ENCODE data around the gene KCNN3.
"Not testable (repeated sequence)": the region's sequence is repeated elsewhere in the genome, so short reads cannot be mapped to it uniquely, and the experiment has no call there.

Gene KCNN3

DNA sequence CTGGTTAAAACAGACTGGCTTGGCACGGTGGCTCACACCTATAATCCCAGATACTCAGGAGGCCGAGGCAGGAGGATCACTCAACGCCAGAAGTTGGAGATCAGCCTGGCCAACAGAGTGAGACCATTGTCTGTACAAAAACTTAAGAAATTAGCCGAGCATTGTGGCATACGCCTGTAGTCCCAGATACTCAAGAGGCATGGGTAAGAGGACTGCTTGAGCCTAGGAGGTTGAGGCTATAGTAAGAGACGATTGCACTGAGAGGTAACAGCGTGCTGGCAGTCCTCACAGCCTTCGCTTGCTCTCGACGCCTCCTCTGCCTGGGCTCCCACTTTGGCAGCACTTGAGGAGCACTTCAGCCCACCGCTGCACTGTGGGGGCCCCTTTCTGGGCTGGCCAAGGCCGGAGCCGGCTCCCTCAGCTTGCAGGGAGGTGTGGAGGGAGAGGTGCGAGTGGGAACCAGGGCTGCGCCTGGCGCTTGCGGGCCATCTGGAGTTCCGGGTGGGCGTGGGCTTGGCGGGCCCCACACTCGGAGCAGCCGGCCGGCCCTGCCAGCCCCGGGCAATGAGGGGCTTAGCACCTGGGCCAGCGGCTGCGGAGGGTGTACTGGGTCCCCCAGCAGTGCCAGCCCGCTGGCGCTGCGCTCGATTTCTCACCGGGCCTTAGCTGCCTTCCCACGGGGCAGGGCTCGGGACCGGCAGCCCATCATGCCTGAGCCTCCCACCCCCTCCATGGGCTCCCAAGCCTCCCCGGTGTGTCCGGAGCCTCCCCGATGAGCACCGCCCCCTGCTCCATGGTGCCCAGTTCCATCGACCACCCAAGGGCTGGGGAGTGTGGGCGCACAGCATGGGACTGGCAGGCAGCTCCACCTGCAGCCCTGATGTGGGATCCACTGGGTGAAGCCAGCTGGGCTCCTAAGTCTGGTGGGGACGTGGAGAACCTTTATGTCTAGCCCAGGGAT lies 199.5 kb downstream of the KCNN3 start:
- H3K9me3 ChIP-seq (ENCODE audit: control insufficient read depth, insufficient read depth, low read depth, low read length); H3K4me3 ChIP-seq (ENCODE audit: low read depth, low read length); H3K4me1 ChIP-seq (ENCODE audit: control insufficient read depth, insufficient read depth, low read length); POLR2A ChIA-PET; H3K36me3 ChIP-seq (ENCODE audit: control insufficient read depth in 2 of 2, insufficient read depth in 1 of 2, low read length in 2 of 2); H3K27ac ChIP-seq (ENCODE audit: extremely low read depth, low read depth, low read length): not testable (repeated sequence)
- CTCF ChIA-PET, result interaction anchor here (0.6 to 4.1 kb wide), 25 partner anchors 12 to 414 kb away, joined by 3 to 24 read pairs (median 4); no protein-coding TSS in a partner anchor

GRCh38 chr1:154669464-154670282 lies 200.4 kb downstream of the KCNN3 start:
- no peak overlapping the region for H3K4me3 ChIP-seq (ENCODE audit: low read depth, low read length)
- no peak overlapping the region for H3K27ac ChIP-seq (ENCODE audit: extremely low read depth, low read depth, low read length)
- no peaks in the 10 kb centered on the region for H3K4me1 ChIP-seq (ENCODE audit: control insufficient read depth, insufficient read depth, low read length)
- H3K9me3 ChIP-seq (ENCODE audit: control insufficient read depth, insufficient read depth, low read depth, low read length), result no peaks in the 10 kb centered on the region
- POLR2A ChIA-PET, result interaction anchor here (0.6 kb wide), 1 partner anchor 373 kb away, joined by 4 read pairs; no protein-coding TSS in a partner anchor
- CTCF ChIA-PET, result interaction anchor here (0.5 to 4.1 kb wide), 47 partner anchors 9 to 590 kb away, joined by 3 to 24 read pairs (median 4); a partner anchor contains a TSS
- H3K36me3 ChIP-seq (ENCODE audit: control insufficient read depth in 2 of 2, insufficient read depth in 1 of 2, low read length in 2 of 2), result no peaks in the 10 kb centered on the region
- no peak for TF ChIP-seq ZNF24 (tag by site-specific recombination; IDR thresholded peaks at IDR 0.05)
- TF ChIP-seq ZNF776 (tag by site-specific recombination; IDR thresholded peaks at IDR 0.05; ENCODE audit: borderline replicate concordance), result no peak
- peak; percentile 35; the same call in 1 of the 2 replicates for TF ChIP-seq ZNF692 (tag by site-specific recombination; IDR thresholded peaks at IDR 0.05)
- TF ChIP-seq ZNF623 (tag by site-specific recombination; IDR thresholded peaks at IDR 0.05), result no peak
- no peak for TF ChIP-seq ZNF843 (tag by site-specific recombination; IDR thresholded peaks at IDR 0.05)
- no peak for TF ChIP-seq HOXC10 (CRISPR knock-in tag; IDR thresholded peaks at IDR 0.05)
- no peak for TF ChIP-seq ZNF366 (tag by site-specific recombination; conservative IDR thresholded peaks at IDR 0.05)
- no peak for TF ChIP-seq ZNF26 (tag by site-specific recombination; IDR thresholded peaks at IDR 0.05)
- peak; percentile 65; the same call in 1 of the 2 replicates for TF ChIP-seq ZNF121 (tag by site-specific recombination; IDR thresholded peaks at IDR 0.05)
- no peak for TF ChIP-seq ZNF514 (tag by site-specific recombination; IDR thresholded peaks at IDR 0.05)
- no peak for TF ChIP-seq ZSCAN16 (tag by site-specific recombination; IDR thresholded peaks at IDR 0.05)
- TF ChIP-seq ZBTB17 (tag by site-specific recombination; IDR thresholded peaks at IDR 0.05), result 0 out of 2 replicates have a peak, but pooled peaks have one; percentile 30
- TF ChIP-seq AEBP2 (tag by site-specific recombination; IDR thresholded peaks at IDR 0.05; ENCODE audit: borderline replicate concordance), result no peak
- no peak for TF ChIP-seq ZNF169 (tag by site-specific recombination; IDR thresholded peaks at IDR 0.05)
- TF ChIP-seq ZNF302 (tag by site-specific recombination; IDR thresholded peaks at IDR 0.05; ENCODE audit: low read depth), result no peak
- TF ChIP-seq ZNF610 (tag by site-specific recombination; IDR thresholded peaks at IDR 0.05; ENCODE audit: borderline replicate concordance), result no peak
- no peak for TF ChIP-seq ZSCAN18 (tag by site-specific recombination; IDR thresholded peaks at IDR 0.05)
- no peak for TF ChIP-seq ZNF488 (tag by site-specific recombination; IDR thresholded peaks at IDR 0.05)
- no peak for TF ChIP-seq ZNF112 (tag by site-specific recombination; IDR thresholded peaks at IDR 0.05)
- 0 out of 2 replicates have a peak, but pooled peaks have one; percentile 10 for TF ChIP-seq GLIS1 (tag by site-specific recombination; IDR thresholded peaks at IDR 0.05)
- no peak for TF ChIP-seq ZNF530 (tag by site-specific recombination; IDR thresholded peaks at IDR 0.05; ENCODE audit: low read depth)
- TF ChIP-seq GLIS2 (tag by site-specific recombination; IDR thresholded peaks at IDR 0.05), result no peak
- no peak for TF ChIP-seq RBAK (tag by site-specific recombination; IDR thresholded peaks at IDR 0.05)
- TF ChIP-seq ZIC2 (tag by site-specific recombination; IDR thresholded peaks at IDR 0.05), result no peak
- TF ChIP-seq YY1 (tag by site-specific recombination; IDR thresholded peaks at IDR 0.05), result no peak
- no peak for TF ChIP-seq ZNF701 (tag by site-specific recombination; IDR thresholded peaks at IDR 0.05)
